ENCODE data around the gene MTA3. TPM values are rescaled to one million over a fixed set of nuclear protein-coding genes. Genes with fewer than 3 reads are reported as not detected.
"Not testable (repeated sequence)": the region's sequence is repeated elsewhere in the genome, so short reads cannot be mapped to it uniquely, and the experiment has no call there.

Gene MTA3
- polyA plus RNA-seq, 3 donors = 69.0 to 78.7 (median 75.3) TPM

DNA sequence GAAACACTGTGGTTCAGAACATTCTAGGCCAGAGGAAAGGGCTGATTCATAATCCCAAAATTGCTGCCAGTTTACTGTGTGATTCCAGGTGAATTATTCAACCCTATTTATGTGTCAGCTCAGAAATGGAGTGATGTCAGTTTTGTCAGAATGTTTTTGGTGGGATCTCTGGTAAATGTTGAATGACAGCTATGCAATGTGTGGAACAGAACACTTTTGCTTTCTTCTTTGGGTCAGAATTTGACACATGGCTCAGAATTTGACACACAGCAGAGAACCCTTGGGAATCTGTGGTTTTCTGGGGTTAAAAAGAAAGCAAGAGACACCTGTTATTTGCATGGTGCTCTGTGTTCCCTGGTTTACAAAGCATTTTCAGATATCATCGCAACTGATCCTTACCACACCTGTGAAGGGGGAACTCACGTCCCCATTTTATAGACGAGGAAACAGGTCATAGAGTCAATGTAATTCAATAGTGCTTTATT lies 1.6 kb upstream of the MTA3 start:
- no peak for DNase-seq (ENCODE audit: low read depth in 3 of 3, low spot score in 2 of 3)

DNA sequence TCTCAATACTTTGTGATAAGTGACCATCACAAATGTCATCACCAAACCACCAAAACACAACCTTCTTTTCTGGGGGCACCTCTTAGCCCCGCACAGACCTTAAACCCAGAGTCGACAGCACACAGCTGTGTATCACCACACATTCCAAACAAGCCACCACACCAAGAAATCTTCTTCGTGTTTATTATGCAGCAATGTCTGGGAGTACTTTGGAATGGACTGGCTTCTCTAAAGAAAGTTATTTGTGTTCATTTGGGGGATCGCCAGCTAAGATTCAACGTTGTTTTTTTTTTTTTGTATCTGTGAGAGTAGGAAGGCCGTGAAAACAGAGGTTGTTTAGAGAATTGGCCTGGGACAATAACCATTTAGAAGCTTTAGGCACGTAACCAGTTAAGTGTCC lies 1.1 kb upstream of the MTA3 start:
- no peak for DNase-seq (ENCODE audit: low read depth in 3 of 3, low spot score in 2 of 3)

DNA sequence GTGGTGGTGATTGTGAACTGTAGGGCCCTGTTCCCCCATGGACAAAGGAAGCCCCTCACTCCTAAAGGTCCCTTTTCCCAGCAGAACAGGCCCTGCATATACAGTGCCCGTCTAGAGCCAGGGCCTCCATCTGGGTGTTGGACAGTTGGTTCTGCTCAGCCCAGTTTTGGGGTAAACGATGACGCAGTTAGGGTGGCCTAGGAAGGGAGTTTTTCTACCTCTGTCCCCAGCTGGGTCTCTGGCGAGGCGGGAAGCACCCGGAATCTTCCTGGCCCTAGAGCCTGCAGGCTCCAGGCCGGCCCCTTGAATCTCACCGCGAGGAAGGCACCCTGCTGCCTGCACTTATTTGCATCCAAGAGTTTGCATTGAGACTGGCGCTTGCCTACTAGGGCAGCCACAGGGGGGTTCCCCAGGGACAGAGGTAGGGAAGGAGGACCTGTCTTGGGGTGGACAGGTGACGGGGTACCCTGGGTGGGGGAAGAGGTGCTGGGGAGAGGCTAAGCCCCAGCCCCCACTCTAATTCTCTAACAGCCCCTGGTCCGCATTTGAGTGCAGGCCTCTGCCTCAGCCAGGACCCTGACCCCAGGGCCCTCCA lies 529 bp upstream of the MTA3 start:
- no peak for DNase-seq (ENCODE audit: low read depth in 3 of 3, low spot score in 2 of 3)

DNA sequence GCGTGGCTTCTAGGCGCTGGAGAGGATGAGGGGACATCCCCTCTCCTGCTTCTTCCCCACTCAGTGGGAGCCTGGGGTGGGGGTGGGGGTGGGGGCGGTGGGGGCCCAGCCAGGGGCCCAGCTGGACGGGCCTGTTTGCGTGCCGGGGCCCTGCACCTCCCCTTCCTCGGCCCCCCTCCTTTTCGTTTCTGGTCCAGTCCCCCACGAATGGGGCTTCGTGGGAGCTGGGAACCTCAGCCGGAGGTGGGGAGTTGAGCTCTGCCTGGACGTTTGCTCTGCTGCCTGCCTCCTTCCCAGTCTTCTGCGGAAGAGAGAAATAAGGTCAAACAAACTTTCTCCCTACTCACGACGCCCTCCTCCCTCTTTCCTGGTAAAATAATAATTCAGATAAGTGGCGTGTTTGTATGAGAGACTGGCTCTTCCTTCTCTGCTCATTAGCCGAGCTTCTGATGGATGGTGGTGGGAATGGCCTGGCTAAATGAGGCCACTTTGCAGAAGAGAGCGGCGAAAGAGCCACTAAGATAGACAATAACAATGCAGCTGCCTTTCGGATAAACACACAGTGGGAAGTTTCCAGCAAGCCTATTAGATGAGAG lies 782 bp downstream of the MTA3 start:
- no peak for DNase-seq (ENCODE audit: low read depth in 3 of 3, low spot score in 2 of 3)

DNA sequence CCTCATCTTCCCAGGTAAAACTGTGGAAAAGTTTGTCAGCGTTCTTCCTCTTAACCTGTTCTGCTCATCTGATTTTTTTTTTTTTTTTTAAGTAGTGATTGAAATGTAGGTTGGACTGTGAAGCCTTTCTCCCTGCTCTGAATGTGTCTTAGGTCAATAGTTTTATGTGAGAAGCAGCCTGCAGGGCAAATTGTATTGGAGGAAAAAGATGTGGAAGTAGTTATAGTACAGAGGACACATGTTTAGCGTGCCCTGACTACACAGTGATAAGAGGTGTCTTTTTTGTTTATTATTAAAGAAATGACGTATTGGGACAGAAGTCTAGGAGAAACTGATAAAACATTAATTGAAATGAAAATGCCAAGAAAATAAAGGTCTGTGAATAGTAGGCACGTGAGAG lies 1.5 kb downstream of the MTA3 start:
- DNase-seq (ENCODE audit: low read depth in 3 of 3, low spot score in 2 of 3) = no peak

DNA sequence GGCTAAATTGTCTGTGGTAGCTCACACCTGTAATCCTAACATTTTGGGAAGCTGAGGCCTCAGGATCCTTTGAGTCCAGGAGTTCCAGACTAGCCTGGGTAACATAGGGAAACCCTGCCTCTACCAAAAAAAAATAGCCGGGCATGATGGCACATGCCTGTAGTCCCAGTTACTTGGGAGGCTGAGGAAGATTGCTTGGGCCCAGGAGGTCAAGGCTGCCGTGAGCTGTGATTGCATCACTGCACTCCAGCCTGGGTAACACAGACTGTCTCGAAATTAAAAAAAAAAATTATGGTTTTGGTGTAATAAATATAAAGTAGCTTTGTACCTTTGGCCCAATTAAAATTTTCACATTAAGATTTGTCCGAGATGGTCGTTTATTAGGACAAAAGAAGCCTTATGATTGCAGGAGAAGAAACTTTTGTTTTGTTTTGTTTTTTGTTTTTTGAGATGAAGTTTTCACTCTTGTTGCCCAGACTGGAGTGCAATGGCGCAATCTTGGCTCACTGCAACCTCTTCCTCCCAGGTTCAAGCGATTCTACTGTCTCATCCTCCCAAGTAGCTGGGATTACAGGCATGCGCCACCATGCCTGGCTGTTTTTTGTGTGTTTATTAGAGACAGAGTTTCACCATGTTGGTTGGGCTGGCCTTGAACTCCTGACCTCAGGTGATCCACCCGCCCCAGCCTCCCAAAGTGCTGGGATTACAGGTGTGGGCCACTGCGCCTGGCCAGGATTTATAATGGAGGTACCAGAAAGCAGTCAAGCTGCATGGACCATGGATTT lies 4.1 kb downstream of the MTA3 start:
- no peak for DNase-seq (ENCODE audit: low read depth in 3 of 3, low spot score in 2 of 3)

DNA sequence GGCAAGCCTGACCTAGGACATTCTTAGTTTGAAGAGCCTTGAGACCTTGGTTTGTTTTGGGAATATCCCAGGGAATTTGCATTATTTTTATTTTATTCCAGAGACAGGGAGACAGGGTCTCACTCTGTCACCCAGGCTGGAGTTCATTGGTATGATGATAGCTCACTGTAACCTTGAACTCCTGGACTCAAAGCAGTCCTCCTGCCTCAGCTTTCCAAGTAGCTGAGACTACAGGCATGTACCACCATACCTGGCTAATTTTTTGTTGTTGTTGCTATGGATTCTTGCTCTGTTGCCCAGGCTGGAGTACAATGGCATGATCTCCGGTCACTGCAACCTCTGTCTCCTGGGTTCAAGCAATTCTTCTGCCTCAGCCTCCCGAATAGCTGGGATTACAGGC lies 4.8 kb downstream of the MTA3 start:
- DNase-seq (ENCODE audit: low read depth in 3 of 3, low spot score in 2 of 3) = no peak

DNA sequence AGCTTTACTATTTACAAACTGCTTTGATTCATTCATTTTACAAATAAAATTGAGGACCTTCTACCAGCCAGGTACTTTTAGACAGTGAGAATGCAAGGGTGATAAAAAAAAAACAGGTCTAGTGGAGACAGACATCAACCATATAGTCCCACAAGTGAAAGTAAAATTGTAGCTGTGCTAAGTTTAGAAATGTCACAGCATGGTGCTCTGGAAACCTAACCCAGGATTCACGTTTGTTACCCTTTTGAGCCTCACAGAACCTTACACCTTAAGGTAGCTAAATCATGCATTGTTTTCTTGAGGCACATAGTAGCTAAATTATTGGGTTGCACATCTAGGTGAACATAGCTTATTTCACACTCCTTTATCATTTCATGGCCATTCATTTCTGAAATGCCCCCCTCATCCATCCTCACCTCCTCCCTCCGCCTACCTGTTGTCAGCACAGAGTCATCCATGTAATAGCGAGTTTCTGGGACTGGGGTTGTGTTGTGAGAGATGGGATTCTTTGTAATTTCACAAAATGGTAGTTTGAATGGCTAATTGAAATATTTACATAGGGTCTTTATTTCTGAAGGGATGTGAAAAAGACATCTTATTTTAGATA lies 7.1 kb downstream of the MTA3 start:
- DNase-seq (ENCODE audit: low read depth in 3 of 3, low spot score in 2 of 3) = no peak

DNA sequence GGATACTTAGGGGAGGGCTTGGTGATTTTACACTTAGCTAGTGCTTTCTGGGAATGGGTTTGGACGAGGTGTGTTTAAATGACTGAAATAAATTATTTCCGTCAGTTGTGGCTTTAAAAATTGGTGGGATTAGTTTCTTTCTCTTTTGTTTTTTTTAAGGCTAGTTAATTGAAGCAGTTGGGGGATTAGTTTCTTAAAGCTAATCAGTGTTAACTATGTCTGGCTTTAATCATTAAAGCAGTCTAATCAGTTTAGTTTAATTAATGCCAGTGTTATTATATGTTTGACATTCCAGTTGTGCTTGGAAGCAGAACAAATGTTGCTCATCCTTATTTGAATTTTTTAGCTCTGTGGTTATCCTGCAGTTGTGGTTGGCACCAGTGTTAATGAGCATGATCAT lies 10.2 kb downstream of the MTA3 start:
- no peak for DNase-seq (ENCODE audit: low read depth in 3 of 3, low spot score in 2 of 3)

DNA sequence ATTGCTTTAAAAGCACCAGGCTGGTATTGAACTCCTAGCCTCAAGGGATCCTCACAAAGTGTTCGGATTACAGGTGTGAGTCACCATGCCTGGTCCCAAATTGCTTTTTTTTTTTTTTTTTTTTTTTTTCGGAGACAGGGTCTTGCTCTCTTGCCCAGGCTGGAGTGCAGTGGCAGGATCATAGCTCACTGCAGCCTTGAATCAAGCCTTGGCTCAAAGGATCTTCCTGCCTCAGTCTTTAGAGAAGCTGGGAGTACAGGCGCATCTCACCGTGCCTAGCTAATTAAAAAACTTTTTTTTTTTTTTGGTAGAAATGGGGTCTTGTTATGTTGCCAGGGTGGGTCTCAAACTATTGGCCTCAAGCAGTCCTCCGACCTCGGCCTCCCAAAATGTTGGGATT lies 12.8 kb downstream of the MTA3 start:
- no peak for DNase-seq (ENCODE audit: low read depth in 3 of 3, low spot score in 2 of 3)

DNA sequence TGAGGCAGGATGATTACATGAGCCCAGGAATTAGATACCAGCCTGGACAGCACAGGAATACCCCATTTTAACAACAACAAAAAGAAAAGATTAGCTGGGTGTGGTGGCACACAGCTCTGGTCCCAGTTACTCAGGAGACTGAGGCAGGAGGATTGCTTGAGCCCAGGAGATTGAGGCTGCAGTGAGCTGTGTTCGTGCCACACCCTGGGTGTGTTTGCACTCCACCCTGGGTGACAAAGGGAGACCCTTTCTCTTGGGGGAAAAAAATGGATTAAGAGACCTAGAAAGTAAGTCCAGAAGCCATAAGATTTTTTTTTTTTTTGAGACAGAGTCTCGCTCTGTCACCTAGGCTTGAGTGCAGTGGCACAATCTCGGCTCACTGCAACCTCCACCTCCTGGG lies 16.2 kb downstream of the MTA3 start:
- DNase-seq (ENCODE audit: low read depth in 3 of 3, low spot score in 2 of 3) = not testable (repeated sequence)

DNA sequence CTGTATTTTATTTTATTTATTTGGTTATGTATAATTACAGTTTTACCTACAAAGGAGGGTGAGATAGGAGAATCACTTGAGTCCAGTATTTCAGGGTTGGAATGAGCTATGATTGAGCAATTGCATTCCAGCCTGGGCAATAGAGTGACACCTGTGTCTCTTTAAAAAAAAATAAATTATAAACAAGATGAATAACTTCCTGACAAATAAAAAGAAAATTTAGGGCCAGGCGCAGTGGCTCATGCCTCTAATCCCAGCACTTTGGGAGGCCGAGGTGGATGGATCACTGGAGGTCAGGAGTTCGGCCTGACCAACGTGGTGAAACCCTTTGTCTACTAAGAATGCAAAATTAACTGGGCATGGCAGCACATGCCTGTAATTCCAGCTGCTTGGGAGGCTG lies 17.3 kb downstream of the MTA3 start:
- no peak for DNase-seq (ENCODE audit: low read depth in 3 of 3, low spot score in 2 of 3)

DNA sequence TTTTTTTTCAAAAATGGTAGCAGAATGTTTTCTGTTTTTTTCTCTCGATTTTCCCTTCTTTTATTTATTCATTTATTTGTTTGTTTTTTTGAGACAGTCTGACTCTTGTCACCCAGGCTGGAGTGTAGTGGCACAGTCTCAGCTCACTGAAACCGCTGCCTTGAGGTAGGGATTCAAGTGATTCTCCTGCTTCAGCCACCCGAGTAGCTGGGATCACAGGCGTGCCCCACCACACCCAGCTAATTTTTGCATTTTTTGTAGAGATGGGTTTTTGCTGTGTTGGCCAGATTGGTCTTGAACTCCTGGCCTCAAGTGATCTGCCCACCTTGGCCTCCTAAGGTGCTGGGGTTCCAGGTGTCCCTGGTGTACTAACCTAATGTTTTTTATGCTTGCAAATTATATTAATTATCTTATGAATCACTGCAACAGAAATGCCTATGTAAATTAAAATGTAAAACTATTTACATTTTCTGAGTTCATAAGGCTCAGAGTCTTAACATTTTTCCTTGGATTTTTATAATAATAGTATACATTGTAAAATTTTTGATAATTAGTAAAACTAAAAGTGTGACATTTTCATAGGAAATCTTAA lies 19.2 kb downstream of the MTA3 start:
- DNase-seq (ENCODE audit: low read depth in 3 of 3, low spot score in 2 of 3) = no peak

DNA sequence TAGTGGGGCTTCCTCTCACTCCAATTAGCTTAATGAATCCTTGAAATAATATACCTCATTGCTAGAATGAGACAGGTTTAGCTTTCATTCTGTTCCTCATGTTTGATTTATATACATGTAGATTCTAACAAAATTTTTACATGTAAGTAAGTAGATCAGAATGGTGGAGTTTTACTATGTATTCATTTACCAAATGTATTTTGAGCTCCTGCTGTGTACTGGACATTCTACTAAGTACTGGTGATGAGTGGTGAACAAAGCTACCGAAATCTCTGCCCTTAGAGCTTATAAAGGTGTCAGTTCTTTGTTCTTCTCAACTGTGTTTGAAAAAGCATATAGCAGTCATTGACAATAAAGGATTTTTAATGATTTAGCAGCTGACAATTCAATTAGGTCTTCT lies 19.7 kb downstream of the MTA3 start:
- DNase-seq (ENCODE audit: low read depth in 3 of 3, low spot score in 2 of 3) = no peak

DNA sequence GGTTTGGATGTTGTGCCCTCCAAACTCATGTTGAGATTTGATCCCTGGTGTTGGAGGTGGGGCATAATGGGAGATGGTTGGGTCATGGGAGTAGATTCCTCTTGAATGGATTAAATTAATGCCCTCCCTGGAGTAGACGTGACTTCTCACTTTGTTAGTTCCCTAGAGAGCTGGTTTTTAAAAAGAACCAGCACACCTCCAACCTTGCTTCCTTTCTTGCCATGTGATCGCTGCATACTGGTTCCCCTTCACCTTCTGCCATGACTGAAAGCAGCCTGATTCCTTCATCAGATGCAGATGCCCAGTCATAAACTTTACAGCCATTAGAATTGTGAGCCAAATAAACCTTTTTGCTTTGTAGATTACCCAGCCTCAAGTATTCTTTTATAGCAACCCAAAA lies 21.7 kb downstream of the MTA3 start:
- DNase-seq (ENCODE audit: low read depth in 3 of 3, low spot score in 2 of 3) = no peak

DNA sequence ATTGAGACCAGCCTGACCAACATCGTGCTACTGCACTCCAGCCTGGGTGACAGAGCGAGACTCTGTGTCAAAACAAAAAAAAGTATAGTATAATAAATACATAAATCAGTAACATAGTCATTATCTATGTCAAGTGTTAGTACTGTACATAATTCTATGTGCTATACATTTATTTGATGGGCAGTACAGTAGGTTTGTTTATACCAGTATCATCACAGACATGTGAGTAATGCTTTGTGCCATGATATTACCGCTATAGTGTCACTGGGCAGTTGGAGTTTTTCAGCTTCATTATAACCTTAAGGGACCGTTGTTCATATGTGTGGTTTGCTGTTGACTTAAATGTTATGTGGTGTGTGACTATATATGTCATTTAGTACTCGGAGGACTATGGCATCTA lies 24.9 kb downstream of the MTA3 start:
- DNase-seq (ENCODE audit: low read depth in 3 of 3, low spot score in 2 of 3) = no peak

DNA sequence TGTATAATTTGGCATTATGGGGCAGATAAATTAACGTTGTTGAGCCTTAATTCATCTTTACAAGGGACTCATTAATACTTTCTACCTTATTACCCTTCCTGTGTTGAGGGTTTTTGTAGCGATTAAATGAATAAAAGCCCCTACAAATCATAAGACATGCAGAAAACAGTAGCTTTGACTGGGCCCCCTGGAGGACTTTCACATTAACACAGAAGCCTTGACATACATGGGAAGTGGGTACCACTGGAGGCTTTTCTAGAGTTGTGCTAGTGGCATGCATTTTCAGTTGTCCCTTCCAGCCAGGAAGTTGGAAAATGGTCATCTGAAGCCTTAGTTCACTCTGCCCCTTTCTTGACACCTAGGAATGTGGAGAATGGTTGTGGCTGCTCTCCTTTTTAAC lies 30.2 kb downstream of the MTA3 start:
- no peak for DNase-seq (ENCODE audit: low read depth in 3 of 3, low spot score in 2 of 3)

DNA sequence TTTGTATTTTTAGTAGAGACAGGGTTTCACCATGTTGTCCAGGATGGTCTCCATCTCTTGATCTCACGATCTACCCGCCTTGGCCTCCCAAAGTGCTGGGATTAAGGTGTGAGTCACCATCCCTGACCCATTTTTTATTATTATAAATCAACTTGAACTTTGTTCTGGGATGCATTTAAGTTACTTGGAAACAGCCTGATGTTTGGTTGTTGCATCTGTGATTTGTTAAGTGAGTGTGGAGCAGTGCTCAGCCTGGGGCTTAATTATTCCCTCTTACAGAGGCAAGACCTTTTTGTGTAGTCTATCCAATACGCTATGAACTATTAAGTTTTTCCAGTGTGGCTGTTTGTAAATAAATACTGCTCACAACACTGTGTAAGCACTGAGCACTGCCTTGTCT lies 32.6 kb downstream of the MTA3 start:
- DNase-seq (ENCODE audit: low read depth in 3 of 3, low spot score in 2 of 3) = no peak

DNA sequence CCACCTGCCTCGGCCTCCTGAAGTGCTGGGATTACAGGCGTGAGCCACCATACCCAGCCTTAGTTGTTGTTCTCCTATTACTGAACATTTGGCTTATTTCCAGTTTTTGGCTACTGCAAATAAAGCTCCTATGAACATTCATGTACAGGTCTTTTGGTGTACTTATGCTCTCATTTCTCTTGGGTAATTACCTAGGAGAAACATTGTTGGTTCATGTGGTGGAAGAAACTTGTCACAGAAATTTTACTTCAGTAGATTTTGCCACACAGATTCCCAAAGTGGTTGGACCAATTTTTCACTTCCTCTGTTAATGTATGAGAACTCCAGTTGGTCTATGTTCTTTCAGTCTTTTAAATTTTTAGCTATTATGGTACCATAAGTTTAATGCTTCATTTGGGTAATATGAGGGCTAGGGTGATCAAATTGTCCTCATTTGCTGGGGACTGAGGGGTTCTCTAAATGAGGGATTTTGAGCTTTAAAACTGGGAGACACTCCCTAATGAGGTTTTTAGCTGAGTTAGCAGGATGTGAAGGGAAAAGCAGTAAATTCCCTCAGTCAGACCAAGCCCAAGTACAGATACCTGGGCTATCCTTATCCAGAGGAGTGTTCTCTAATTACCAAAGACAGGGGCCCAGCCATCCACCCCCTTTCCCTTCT lies 33.9 kb downstream of the MTA3 start:
- no peak for DNase-seq (ENCODE audit: low read depth in 3 of 3, low spot score in 2 of 3)

DNA sequence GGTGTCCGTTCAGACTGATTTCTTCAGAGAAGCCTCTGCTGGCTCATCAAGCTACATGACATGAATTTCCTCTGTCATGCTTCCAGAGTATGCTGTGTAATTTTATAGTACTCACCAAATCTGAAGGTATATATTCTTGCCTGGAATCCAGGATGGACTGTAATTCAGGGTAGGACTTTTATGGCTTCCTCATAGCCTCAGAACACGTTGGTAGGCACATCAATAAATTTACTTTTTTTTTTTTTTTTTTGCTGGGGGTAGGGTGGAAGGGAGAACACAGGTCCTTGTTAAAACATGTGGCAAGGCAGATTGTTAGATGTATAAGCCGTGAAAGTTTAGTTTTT lies 34.4 kb downstream of the MTA3 start:
- DNase-seq (ENCODE audit: low read depth in 3 of 3, low spot score in 2 of 3) = no peak

DNA sequence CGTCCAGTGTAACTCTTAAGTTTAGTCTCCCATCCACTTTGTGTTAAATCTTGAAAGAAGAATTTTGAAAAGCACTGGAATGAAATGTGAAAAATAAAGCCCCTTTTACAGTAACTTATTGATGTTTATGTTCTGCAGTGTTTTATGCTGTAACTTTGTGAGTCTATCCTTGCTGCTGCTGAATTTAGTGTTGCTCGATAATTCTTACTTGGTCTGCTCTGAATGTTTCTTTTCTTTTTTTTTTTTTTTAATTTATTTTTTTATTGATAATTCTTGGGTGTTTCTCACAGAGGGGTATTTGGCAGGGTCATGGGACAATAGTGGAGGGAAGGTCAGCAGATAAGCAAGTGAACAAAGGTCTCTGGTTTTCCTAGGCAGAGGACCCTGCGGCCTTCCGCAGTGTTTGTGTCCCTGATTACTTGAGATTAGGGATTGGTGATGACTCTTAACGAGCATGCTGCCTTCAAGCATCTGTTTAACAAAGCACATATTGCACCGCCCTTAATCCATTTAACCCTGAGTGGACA lies 36.0 kb downstream of the MTA3 start:
- not testable (repeated sequence) for DNase-seq (ENCODE audit: low read depth in 3 of 3, low spot score in 2 of 3)

Measured in right renal cortex interstitium (tissue), 3 donors.